Calu3 (cell line): Measurements from ENCODE around the gene OLIG1. TPM values are rescaled to one million over a fixed set of nuclear protein-coding genes. Genes with fewer than 3 reads are reported as not detected.

Source experiments
- BruUV-seq: library from RNA; stranded (reverse); fragments of 400-500 nt; replicated peaks from 2 replicates; lab custom pipeline; 2021; lab: Mats Ljungman, UMichigan
- CTCF ChIA-PET: fragments of 300-600 bp; sonication (Branson Sonifier 250); formaldehyde crosslinking; loops from one replicate; lab custom pipeline; 2022; ENCODE audit warnings: antibody characterized with exemption; lab: Charles Lee
- DNase-seq: peaks from one replicate; pipeline ENCODE4 v3.0.0; 2022
- H3K27ac Mint-ChIP-seq: one replicate; pipeline ENCODE4 v1.8.0; 2022; ENCODE audit warnings: mixed read lengths; ENCODE audit not compliant: unreplicated experiment
- H3K27me3 Mint-ChIP-seq: one replicate; pipeline ENCODE4 v1.8.0; 2022; ENCODE audit warnings: mixed read lengths; ENCODE audit not compliant: unreplicated experiment
- H3K36me3 Mint-ChIP-seq: one replicate; pipeline ENCODE4 v1.8.0; 2022; ENCODE audit warnings: mild to moderate bottlenecking, moderate library complexity, mixed read lengths; ENCODE audit not compliant: insufficient read depth, unreplicated experiment
- H3K4me1 Mint-ChIP-seq: one replicate; pipeline ENCODE4 v1.8.0; 2022; ENCODE audit warnings: mild to moderate bottlenecking, low read depth, mixed read lengths; ENCODE audit not compliant: unreplicated experiment
- H3K4me3 Mint-ChIP-seq: one replicate; pipeline ENCODE4 v1.8.0; 2022; ENCODE audit warnings: mild to moderate bottlenecking, low read depth, moderate library complexity, mixed read lengths; ENCODE audit not compliant: unreplicated experiment
- H3K9me3 Mint-ChIP-seq: one replicate; pipeline ENCODE4 v1.8.0; 2022; ENCODE audit warnings: low read depth, mixed read lengths; ENCODE audit not compliant: unreplicated experiment
- CTCF ChIP-seq: fragments of 200-600 bp; IDR thresholded peaks from one replicate; pipeline ENCODE4 v1.8.0; 2022; ENCODE audit warnings: antibody characterized with exemption; ENCODE audit not compliant: unreplicated experiment
- intact Hi-C: fragments of 100-400 bp; cut with micrococcal nuclease; formaldehyde crosslinking; loops from one replicate; pipeline ENCODE4 v1.10.0; 2022; ENCODE audit not compliant: unreplicated experiment
- total RNA-seq: library from RNA; stranded (reverse); gene quantifications from 2 replicates; pipeline ENCODE4 v1.2.3, GENCODE V29; 2022

Gene OLIG1
- total RNA-seq, 1 experiment from 2014 or later = not detected

DNA sequence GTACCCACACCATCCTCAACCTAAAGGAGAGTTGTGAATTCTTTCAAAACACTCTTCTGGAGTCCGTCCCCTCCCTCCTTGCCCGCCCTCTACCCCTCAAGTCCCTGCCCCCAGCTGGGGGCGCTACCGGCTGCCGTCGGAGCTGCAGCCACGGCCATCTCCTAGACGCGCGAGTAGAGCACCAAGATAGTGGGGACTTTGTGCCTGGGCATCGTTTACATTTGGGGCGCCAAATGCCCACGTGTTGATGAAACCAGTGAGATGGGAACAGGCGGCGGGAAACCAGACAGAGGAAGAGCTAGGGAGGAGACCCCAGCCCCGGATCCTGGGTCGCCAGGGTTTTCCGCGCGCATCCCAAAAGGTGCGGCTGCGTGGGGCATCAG is 44.8 kb upstream of the OLIG1 start:
- H3K9me3 Mint-ChIP-seq = no peaks in the 10 kb centered on the region
- no TSS peak for BruUV-seq
- H3K27me3 Mint-ChIP-seq = peaks cover 83% of the 10 kb centered on the region
- no peaks in the 10 kb centered on the region for H3K4me1 Mint-ChIP-seq
- intact Hi-C loops = no loop called here
- no peak overlapping the region for H3K27ac Mint-ChIP-seq
- no peak for DNase-seq
- CTCF ChIA-PET = no interaction called here
- H3K4me3 Mint-ChIP-seq = no peak overlapping the region
- TF ChIP-seq CTCF = no peak
- H3K36me3 Mint-ChIP-seq = no peaks in the 10 kb centered on the region

DNA sequence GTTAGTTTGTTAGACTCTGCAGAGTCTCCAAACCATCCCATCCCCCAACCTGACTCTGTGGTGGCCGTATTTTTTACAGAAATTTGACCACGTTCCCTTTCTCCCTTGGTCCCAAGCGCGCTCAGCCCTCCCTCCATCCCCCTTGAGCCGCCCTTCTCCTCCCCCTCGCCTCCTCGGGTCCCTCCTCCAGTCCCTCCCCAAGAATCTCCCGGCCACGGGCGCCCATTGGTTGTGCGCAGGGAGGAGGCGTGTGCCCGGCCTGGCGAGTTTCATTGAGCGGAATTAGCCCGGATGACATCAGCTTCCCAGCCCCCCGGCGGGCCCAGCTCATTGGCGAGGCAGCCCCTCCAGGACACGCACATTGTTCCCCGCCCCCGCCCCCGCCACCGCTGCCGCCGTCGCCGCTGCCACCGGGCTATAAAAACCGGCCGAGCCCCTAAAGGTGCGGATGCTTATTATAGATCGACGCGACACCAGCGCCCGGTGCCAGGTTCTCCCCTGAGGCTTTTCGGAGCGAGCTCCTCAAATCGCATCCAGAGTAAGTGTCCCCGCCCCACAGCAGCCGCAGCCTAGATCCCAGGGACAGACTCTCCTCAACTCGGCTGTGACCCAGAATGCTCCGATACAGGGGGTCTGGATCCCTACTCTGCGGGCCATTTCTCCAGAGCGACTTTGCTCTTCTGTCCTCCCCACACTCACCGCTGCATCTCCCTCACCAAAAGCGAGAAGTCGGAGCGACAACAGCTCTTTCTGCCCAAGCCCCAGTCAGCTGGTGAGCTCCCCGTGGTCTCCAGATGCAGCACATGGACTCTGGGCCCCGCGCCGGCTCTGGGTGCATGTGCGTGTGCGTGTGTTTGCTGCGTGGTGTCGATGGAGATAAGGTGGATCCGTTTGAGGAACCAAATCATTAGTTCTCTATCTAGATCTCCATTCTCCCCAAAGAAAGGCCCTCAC is 44.2 kb upstream of the OLIG1 start, which contains the start of gene OLIG2:
TSS of gene OLIG2 (plus strand) at position 447 of the 954 bp plus-strand sequence. CDS start 928 bp downstream, outside the sequence.
- Mint-ChIP-seq H3K27me3 (peaks cover 83% of the 10 kb centered on the region), H3K9me3 (no peaks in the 10 kb centered on the region), H3K4me1 (no peaks in the 10 kb centered on the region), H3K4me3 (no peak within 1 kb of the TSS), H3K27ac (no peak within 1 kb of the TSS), H3K36me3 (no peaks in the 10 kb centered on the region)
- no TSS peak for BruUV-seq
- intact Hi-C loops = no loop called here
- no peak for TF ChIP-seq CTCF
- DNase-seq = no peak
- CTCF ChIA-PET = no interaction called here

- no peaks in the 10 kb centered on the region for H3K9me3 Mint-ChIP-seq
- intact Hi-C loops = no loop called here
- no peak overlapping the region for H3K4me3 Mint-ChIP-seq
- TF ChIP-seq CTCF = no peak
- H3K27ac Mint-ChIP-seq = no peak overlapping the region
- H3K27me3 Mint-ChIP-seq = peaks cover 86% of the 10 kb centered on the region
- CTCF ChIA-PET = no interaction called here
- no peak for DNase-seq
- BruUV-seq = no TSS peak
- H3K36me3 Mint-ChIP-seq = no peaks in the 10 kb centered on the region
- H3K4me1 Mint-ChIP-seq = no peaks in the 10 kb centered on the region
Measured at GRCh38 chr21:33026443-33026858, 43.5 kb upstream of the OLIG1 start.

DNA sequence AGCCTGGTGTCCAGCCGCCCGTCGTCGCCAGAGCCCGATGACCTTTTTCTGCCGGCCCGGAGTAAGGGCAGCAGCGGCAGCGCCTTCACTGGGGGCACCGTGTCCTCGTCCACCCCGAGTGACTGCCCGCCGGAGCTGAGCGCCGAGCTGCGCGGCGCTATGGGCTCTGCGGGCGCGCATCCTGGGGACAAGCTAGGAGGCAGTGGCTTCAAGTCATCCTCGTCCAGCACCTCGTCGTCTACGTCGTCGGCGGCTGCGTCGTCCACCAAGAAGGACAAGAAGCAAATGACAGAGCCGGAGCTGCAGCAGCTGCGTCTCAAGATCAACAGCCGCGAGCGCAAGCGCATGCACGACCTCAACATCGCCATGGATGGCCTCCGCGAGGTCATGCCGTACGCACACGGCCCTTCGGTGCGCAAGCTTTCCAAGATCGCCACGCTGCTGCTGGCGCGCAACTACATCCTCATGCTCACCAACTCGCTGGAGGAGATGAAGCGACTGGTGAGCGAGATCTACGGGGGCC is 43.0 kb upstream of the OLIG1 start:
- CTCF ChIA-PET = no interaction called here
- H3K27me3 Mint-ChIP-seq = peaks cover 86% of the 10 kb centered on the region
- no peak overlapping the region for H3K4me3 Mint-ChIP-seq

More for the DNA sequence above, 43.0 kb upstream of the OLIG1 start:
- Mint-ChIP-seq H3K9me3 (no peaks in the 10 kb centered on the region), H3K4me1 (no peaks in the 10 kb centered on the region), H3K36me3 (no peaks in the 10 kb centered on the region), H3K27ac (no peak overlapping the region)
- no TSS peak for BruUV-seq
- no peak for TF ChIP-seq CTCF
- intact Hi-C loops = no loop called here
- no peak for DNase-seq
